ENCODE measurements around the gene DOCK1. TPM values are rescaled to one million over a fixed set of nuclear protein-coding genes. Genes with fewer than 3 reads are reported as not detected.

The DOCK1 gene
- total RNA-seq, 4 donors from 2014 or later = 4.3 to 6.0 (median 4.8) TPM

GRCh38 chr10:127275793-127276450, 370.7 kb downstream of the DOCK1 start:
- TF ChIP-seq POLR2A (IDR thresholded peaks at IDR 0.05) (no peak), CTCF (IDR thresholded peaks at IDR 0.05 in 4 of 5, conservative IDR thresholded peaks at IDR 0.05 in 1 of 5) (no peak)
- ATAC-seq (no peak), DNase-seq (no peak)
- H3K27ac ChIP-seq = no peak overlapping the region
- H3K4me3 ChIP-seq = no peak overlapping the region
- no peaks in the 10 kb centered on the region for H3K27me3 ChIP-seq
- no peaks in the 10 kb centered on the region for H3K4me1 ChIP-seq
- no peaks in the 10 kb centered on the region for H3K36me3 ChIP-seq
- no peaks in the 10 kb centered on the region for H3K9me3 ChIP-seq
- intact Hi-C loops (cut with DNase I; ENCODE audit: low total_unique reads) (no loop called here), in situ Hi-C loops (cut with MboI; ENCODE audit: low sequenced_read_pairs in 4 of 4) (no loop called here)

GRCh38 chr10:127276794-127277462, 371.7 kb downstream of the DOCK1 start:
- intact Hi-C loops (cut with DNase I; ENCODE audit: low total_unique reads) (no loop called here), in situ Hi-C loops (cut with MboI; ENCODE audit: low sequenced_read_pairs in 4 of 4) (no loop called here)
- Histone ChIP-seq H3K4me1 (no peaks in the 10 kb centered on the region), H3K36me3 (no peaks in the 10 kb centered on the region), H3K9me3 (no peaks in the 10 kb centered on the region), H3K4me3 (no peak overlapping the region), H3K27ac (no peak overlapping the region), H3K27me3 (no peaks in the 10 kb centered on the region)
- TF ChIP-seq POLR2A (IDR thresholded peaks at IDR 0.05) (no peak), CTCF (IDR thresholded peaks at IDR 0.05 in 4 of 5, conservative IDR thresholded peaks at IDR 0.05 in 1 of 5) (no peak)
- DNase-seq (no peak), ATAC-seq (no peak)

GRCh38 chr10:127278001-127278400, 372.8 kb downstream of the DOCK1 start:
- Histone ChIP-seq H3K27ac (no peak overlapping the region), H3K4me1 (no peaks in the 10 kb centered on the region), H3K4me3 (no peak overlapping the region), H3K27me3 (no peaks in the 10 kb centered on the region), H3K36me3 (no peaks in the 10 kb centered on the region), H3K9me3 (no peaks in the 10 kb centered on the region)
- intact Hi-C loops (cut with DNase I; ENCODE audit: low total_unique reads) = no loop called here
- ATAC-seq = no peak
- in situ Hi-C loops (cut with MboI; ENCODE audit: low sequenced_read_pairs in 4 of 4) = no loop called here
- TF ChIP-seq POLR2A (IDR thresholded peaks at IDR 0.05) (no peak), CTCF (IDR thresholded peaks at IDR 0.05 in 4 of 5, conservative IDR thresholded peaks at IDR 0.05 in 1 of 5) (no peak)
- DNase-seq = no peak

GRCh38 chr10:127279334-127279774, 374.1 kb downstream of the DOCK1 start:
- H3K27ac ChIP-seq = no peak overlapping the region
- H3K4me1 ChIP-seq = no peaks in the 10 kb centered on the region
- ATAC-seq = no peak
- H3K9me3 ChIP-seq = no peaks in the 10 kb centered on the region
- intact Hi-C loops (cut with DNase I; ENCODE audit: low total_unique reads) (no loop called here), in situ Hi-C loops (cut with MboI; ENCODE audit: low sequenced_read_pairs in 4 of 4) (no loop called here)
- H3K27me3 ChIP-seq = no peaks in the 10 kb centered on the region
- no peaks in the 10 kb centered on the region for H3K36me3 ChIP-seq
- TF ChIP-seq CTCF (IDR thresholded peaks at IDR 0.05 in 4 of 5, conservative IDR thresholded peaks at IDR 0.05 in 1 of 5) (no peak), POLR2A (IDR thresholded peaks at IDR 0.05) (no peak)
- no peak for DNase-seq
- H3K4me3 ChIP-seq = no peak overlapping the region

Measured in gastrocnemius medialis (tissue), 4 donors.